Stimulated activated CD4-positive, alpha-beta T cell treated with anti-CD3 and anti-CD28 coated beads, Interleukin-1b, Interleukin-23, amount 100 ng/mL, for 4 hours (primary cell): ENCODE measurements around the gene GOLGB1.

Source experiments
- DNase-seq, 2 donors: peaks; one replicate each; pipeline ENCODE4 v3.0.0-alpha.2; 2020; ENCODE audit warnings: low read depth in 2 of 2

The GOLGB1 gene

GRCh38 chr3:121740896-121741295, 8.6 kb downstream of the GOLGB1 start:
- no peak for DNase-seq

GRCh38 chr3:121739902-121740301, 9.6 kb downstream of the GOLGB1 start:
- DNase-seq, result no peak

GRCh38 chr3:121737644-121738043, 11.9 kb downstream of the GOLGB1 start:
- no peak for DNase-seq

- DNase-seq, result no peak
Measured at GRCh38 chr3:121736112-121736511, 13.4 kb downstream of the GOLGB1 start.

DNA sequence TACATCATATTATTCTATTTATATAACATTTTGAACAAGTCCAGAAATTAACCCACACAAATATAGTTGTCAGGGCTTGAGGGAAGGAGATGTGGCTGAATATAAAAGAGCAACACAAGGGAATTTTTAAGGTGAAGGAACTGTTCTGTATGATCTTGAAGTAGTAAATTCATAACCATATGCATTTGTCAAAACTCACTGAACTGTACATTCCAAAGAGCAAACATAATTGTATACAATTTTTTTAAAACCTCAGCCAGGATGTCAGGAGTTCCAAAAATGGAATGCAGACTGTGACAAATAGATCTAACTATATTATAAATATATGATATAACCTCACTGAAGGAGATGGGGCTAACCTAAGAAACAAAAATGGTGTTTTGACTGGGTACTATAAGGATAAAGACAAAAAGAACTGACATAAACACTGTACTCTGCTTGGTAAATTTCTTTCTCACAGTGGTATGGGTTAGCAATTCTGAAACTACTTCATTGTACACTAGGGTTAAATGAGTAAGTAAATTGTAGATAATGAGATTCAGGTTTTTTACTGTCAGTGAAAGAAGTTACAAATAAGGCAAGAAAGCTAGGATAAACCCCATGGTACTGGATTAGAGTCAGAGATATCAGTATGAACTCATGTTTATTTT, 14.4 kb downstream of the GOLGB1 start:
- no peak for DNase-seq

DNA sequence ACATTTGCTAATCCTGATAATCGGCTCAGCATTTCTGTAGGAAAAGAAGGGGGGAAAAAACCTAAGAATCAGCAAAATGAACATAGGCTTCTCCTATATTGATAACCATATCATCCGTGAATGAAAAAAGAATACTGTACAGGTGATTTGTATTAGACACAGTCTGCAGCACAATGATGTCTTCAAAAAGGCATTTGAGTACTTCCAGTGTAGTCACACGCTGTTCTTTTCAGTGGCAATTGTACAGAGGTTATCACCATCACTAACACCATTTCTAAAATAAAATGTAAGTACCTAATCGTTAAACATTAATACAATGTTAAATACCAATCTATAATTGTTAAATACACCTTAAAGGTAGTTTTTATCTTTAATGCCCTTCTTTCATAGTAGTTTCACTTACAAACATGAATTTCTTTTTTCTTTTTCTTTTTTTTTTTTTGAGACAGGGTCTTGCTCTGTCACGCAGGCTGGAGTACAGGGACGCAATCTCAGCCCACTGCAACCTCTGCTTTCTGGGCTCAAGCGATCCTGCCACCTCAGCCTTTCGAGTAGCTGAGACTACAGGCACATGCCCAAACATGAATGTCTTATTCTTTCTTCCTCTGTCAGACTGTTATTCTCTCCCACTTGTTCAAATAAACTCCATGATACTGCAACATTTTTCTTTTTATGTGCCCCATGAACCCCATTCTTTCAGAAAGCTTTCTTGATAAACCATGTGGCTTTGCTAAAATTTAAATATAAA, 18.4 kb downstream of the GOLGB1 start:
- DNase-seq, result no peak

- no peak for DNase-seq
Measured at GRCh38 chr3:121724130-121724529, 25.4 kb downstream of the GOLGB1 start.

DNA sequence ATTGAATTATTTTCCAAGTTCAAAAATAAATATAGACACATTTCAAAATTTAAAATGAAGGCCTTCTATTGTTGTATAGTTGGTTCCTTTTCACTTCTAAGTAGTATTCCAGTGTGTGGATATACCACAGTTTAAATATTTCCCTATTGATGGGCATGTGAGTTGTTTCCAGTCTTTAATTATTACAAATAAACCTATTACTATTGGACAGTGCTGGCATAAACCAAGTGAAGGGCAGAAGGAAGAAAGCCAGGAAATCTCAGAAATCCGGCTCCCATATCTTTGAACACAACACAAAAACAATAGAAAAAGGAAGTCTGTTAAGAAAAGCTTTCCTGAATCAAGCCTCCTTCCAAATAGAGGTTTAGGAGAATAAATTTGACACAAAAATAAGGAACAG, 26.1 kb downstream of the GOLGB1 start:
- no peak for DNase-seq

GRCh38 chr3:121722411-121722810, 27.1 kb downstream of the GOLGB1 start:
- no peak for DNase-seq

DNA sequence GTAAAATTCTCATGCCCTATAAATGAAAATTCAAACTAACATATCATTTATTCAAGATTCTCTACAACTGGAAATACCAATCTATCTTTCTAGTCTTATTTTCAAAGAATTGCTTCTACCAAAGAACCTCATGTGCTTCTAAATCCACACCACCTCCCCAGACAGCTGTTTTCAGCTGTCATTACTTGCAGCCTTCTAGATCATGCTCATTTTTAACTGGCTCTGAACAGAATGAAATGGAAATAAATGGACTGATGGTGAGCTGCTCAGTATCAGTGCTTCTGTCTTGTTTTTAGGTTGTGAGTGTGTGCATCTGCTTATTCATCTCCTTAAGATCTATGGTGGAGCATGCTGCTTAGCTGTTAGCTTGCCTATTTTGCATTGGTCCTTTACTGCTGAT, 29.4 kb downstream of the GOLGB1 start:
- DNase-seq, result no peak

DNA sequence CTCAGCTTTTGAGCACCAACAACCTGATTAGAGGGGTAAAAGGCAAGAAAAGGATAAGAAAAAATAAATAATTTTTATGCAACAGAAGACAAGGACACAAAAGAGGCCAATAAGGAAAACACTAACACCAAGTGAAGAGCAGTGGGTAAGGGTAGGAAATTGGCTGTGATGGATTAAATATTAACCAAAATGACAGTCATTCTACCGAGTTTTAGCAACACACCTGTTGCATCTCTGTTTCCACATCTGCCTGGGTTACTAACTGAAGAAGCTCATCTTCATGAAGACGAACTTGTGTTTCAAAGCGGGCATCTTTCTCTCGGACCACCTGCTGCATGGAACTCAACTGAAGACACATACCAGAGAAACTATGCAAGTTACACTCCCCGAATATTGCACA, 30.1 kb downstream of the GOLGB1 start:
- no peak for DNase-seq

- DNase-seq, result peak in 1 of 2 donors; percentile 1
Measured at GRCh38 chr3:121718205-121718846, 31.2 kb downstream of the GOLGB1 start.

DNA sequence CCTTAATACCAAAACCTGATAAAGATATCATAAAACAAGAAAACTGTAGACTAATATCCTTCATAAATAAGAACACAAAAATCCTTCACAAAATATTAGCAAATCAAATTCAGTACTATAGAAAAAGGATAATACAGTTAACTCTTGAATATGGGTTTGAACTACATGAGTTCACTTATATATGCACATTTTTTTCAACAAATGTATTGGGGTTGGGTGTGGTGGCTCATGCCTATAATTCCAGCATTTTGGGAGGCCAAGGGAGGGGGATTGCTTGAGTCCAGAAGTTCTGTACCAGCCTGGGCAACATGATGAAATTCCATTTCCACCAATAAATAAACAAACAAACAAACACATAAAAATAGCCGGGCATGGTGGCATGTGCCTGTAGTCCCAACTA, 39.2 kb downstream of the GOLGB1 start:
- DNase-seq, result no peak

DNA sequence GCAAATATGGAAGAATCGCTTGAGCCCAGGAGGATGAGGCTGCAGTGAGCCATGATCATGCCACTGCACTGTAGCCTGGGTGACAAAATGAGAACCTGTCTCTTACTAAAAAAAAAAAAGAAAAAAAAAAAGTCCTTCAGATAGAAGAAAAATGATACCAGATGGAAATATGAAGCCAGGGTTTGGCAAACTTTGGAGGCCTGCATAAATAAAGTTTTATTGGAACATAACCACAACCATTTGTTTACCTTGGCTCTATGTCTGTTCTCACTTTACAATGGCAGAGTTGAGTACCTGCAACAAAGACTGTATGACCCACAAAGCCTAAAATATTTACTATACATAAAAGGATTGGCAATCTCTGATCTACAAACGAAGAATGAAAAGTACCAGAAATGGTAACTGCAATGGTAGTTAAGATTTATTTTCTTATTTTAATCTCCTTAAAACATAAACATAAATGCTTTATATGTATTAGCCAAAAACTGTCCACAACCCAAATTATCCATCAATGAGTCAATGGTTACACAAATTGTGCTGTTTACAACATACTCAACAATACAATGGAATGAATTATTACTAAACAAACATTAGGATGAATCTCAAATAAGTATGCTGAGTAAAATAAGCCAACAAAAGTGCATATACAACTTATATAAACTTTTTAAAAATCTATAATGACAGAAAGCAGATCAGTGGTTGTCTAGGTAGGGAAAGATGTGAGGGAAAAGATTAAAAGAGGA, 41.8 kb downstream of the GOLGB1 start:
- DNase-seq, result no peak

DNA sequence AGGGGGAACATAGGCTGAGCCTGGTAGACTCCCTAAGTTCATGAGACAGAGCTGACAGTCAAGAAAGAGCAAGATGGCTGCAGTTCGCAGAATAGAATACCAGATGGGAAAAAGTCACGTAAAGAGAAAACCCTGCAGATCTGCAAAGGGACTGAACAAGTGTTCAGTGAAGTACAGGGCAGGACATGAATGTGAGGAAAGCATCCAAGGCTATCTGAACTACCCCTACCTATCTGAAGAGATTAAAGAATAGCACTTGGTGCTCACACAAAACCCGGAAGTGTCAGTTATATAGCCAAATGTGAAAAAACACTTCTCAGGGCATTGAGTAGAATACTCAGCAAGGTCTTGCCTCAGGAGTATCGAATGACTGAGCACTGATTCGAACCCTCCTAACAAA, 44.0 kb downstream of the GOLGB1 start:
- no peak for DNase-seq

GRCh38 chr3:121703973-121704372, 45.6 kb downstream of the GOLGB1 start:
- DNase-seq, result no peak

DNA sequence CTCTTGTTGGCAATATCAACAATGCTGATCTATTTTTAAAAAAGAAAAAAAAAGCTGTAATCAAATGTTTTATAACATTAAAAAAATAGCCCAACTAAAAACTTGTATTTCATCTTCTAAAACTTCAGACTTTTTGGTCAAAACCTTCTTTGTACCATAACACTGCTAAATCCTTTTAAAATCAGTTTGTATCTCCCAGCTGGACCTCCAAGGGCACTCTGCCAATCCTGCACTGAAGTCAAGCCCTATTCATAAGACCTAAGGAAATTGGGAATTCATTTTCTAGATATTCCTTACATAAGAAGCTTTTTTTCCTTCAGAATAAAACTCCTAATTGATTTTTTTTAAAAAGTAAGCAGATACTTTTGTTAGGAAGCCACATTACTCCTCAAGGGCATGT, 50.6 kb downstream of the GOLGB1 start:
- DNase-seq, result no peak

- DNase-seq, result no peak
Measured at GRCh38 chr3:121698476-121698875, 51.1 kb downstream of the GOLGB1 start.

- DNase-seq, result no peak
Measured at GRCh38 chr3:121696186-121696585, 53.4 kb downstream of the GOLGB1 start.

GRCh38 chr3:121692010-121692699, 57.4 kb downstream of the GOLGB1 start:
- no peak for DNase-seq

- DNase-seq, result no peak
Measured at GRCh38 chr3:121690777-121691405, 58.6 kb downstream of the GOLGB1 start.
